ENCODE results near the gene CPD.
"Not testable (repeated sequence)": the region's sequence is repeated elsewhere in the genome, so short reads cannot be mapped to it uniquely, and the experiment has no call there.

CPD gene

GRCh38 chr17:30378825-30379302 is at the start of gene CPD:
CPD (plus strand) TSS chr17:30378927; CDS start chr17:30378981, 54 bp downstream.
- peak within 1 kb of the TSS; percentile 75 to 85 for H3K4me3 ChIP-seq (ENCODE audit: low read depth in 1 of 2, low read length in 2 of 2)
- H3K9me3 ChIP-seq (ENCODE audit: low read length) = no peaks in the 10 kb centered on the region
- H3K9ac ChIP-seq (ENCODE audit: low read length) = peak within 1 kb of the TSS; percentile 52
- H3K27me3 ChIP-seq (ENCODE audit: control insufficient read depth in 1 of 2, insufficient read depth in 2 of 2, low read length in 2 of 2) = no peaks in the 10 kb centered on the region
- H3K4me1 ChIP-seq (ENCODE audit: insufficient read depth, low read length) = peaks cover 19% of the 10 kb centered on the region
- peak within 1 kb of the TSS; percentile 94 for H3K27ac ChIP-seq (ENCODE audit: low read depth, low read length)
- no peaks in the 10 kb centered on the region for H3K36me3 ChIP-seq (ENCODE audit: insufficient read depth, low read length)

GRCh38 chr17:30332057-30332542 is 46.6 kb upstream of the CPD start:
- no peaks in the 10 kb centered on the region for H3K27me3 ChIP-seq (ENCODE audit: control insufficient read depth in 1 of 2, insufficient read depth in 2 of 2, low read length in 2 of 2)
- no peaks in the 10 kb centered on the region for H3K9me3 ChIP-seq (ENCODE audit: low read length)
- no peak overlapping the region for H3K27ac ChIP-seq (ENCODE audit: low read depth, low read length)
- no peak overlapping the region for H3K4me3 ChIP-seq (ENCODE audit: low read depth in 1 of 2, low read length in 2 of 2)
- no peak overlapping the region for H3K9ac ChIP-seq (ENCODE audit: low read length)
- H3K4me1 ChIP-seq (ENCODE audit: insufficient read depth, low read length) = no peaks in the 10 kb centered on the region
- no peaks in the 10 kb centered on the region for H3K36me3 ChIP-seq (ENCODE audit: insufficient read depth, low read length)

GRCh38 chr17:30333503-30334360 is 45.0 kb upstream of the CPD start, which contains the start of gene TMIGD1:
TMIGD1 (minus strand) TSS chr17:30334057; CDS start chr17:30332133, 1,924 bp downstream.
- no peak within 1 kb of the TSS for H3K9ac ChIP-seq (ENCODE audit: low read length)
- H3K36me3 ChIP-seq (ENCODE audit: insufficient read depth, low read length) = no peaks in the 10 kb centered on the region
- H3K4me1 ChIP-seq (ENCODE audit: insufficient read depth, low read length) = no peaks in the 10 kb centered on the region
- H3K27me3 ChIP-seq (ENCODE audit: control insufficient read depth in 1 of 2, insufficient read depth in 2 of 2, low read length in 2 of 2) = no peaks in the 10 kb centered on the region
- no peak within 1 kb of the TSS for H3K4me3 ChIP-seq (ENCODE audit: low read depth in 1 of 2, low read length in 2 of 2)
- H3K9me3 ChIP-seq (ENCODE audit: low read length) = no peaks in the 10 kb centered on the region
- H3K27ac ChIP-seq (ENCODE audit: low read depth, low read length) = no peak within 1 kb of the TSS

GRCh38 chr17:30334421-30334820 is 44.3 kb upstream of the CPD start:
- H3K9me3 ChIP-seq (ENCODE audit: low read length) = no peaks in the 10 kb centered on the region
- no peaks in the 10 kb centered on the region for H3K36me3 ChIP-seq (ENCODE audit: insufficient read depth, low read length)
- H3K27ac ChIP-seq (ENCODE audit: low read depth, low read length) = no peak overlapping the region
- H3K4me1 ChIP-seq (ENCODE audit: insufficient read depth, low read length) = no peaks in the 10 kb centered on the region
- H3K4me3 ChIP-seq (ENCODE audit: low read depth in 1 of 2, low read length in 2 of 2) = no peak overlapping the region
- H3K27me3 ChIP-seq (ENCODE audit: control insufficient read depth in 1 of 2, insufficient read depth in 2 of 2, low read length in 2 of 2) = no peaks in the 10 kb centered on the region
- H3K9ac ChIP-seq (ENCODE audit: low read length) = no peak overlapping the region

GRCh38 chr17:30336369-30337171 is 42.2 kb upstream of the CPD start:
- no peaks in the 10 kb centered on the region for H3K9me3 ChIP-seq (ENCODE audit: low read length)
- no peaks in the 10 kb centered on the region for H3K27me3 ChIP-seq (ENCODE audit: control insufficient read depth in 1 of 2, insufficient read depth in 2 of 2, low read length in 2 of 2)

GRCh38 chr17:30337393-30337999 is 41.2 kb upstream of the CPD start:
- Histone ChIP-seq H3K27me3 (ENCODE audit: control insufficient read depth in 1 of 2, insufficient read depth in 2 of 2, low read length in 2 of 2) (no peaks in the 10 kb centered on the region), H3K9me3 (ENCODE audit: low read length) (no peaks in the 10 kb centered on the region), H3K36me3 (ENCODE audit: insufficient read depth, low read length) (no peaks in the 10 kb centered on the region), H3K4me3 (ENCODE audit: low read depth in 1 of 2, low read length in 2 of 2) (no peak overlapping the region), H3K27ac (ENCODE audit: low read depth, low read length) (no peak overlapping the region), H3K4me1 (ENCODE audit: insufficient read depth, low read length) (peaks cover 10% of the 10 kb centered on the region), H3K9ac (ENCODE audit: low read length) (no peak overlapping the region)

More at GRCh38 chr17:30336369-30337171, 42.2 kb upstream of the CPD start:
- Histone ChIP-seq H3K27ac (ENCODE audit: low read depth, low read length) (no peak overlapping the region), H3K9ac (ENCODE audit: low read length) (no peak overlapping the region), H3K4me1 (ENCODE audit: insufficient read depth, low read length) (peaks cover 10% of the 10 kb centered on the region), H3K36me3 (ENCODE audit: insufficient read depth, low read length) (no peaks in the 10 kb centered on the region), H3K4me3 (ENCODE audit: low read depth in 1 of 2, low read length in 2 of 2) (no peak overlapping the region)

- no peak overlapping the region for H3K9ac ChIP-seq (ENCODE audit: low read length)
- no peaks in the 10 kb centered on the region for H3K9me3 ChIP-seq (ENCODE audit: low read length)
- H3K4me3 ChIP-seq (ENCODE audit: low read depth in 1 of 2, low read length in 2 of 2) = no peak overlapping the region
- no peaks in the 10 kb centered on the region for H3K27me3 ChIP-seq (ENCODE audit: control insufficient read depth in 1 of 2, insufficient read depth in 2 of 2, low read length in 2 of 2)
- no peak overlapping the region for H3K27ac ChIP-seq (ENCODE audit: low read depth, low read length)
- H3K36me3 ChIP-seq (ENCODE audit: insufficient read depth, low read length) = no peaks in the 10 kb centered on the region
- H3K4me1 ChIP-seq (ENCODE audit: insufficient read depth, low read length) = peaks cover 10% of the 10 kb centered on the region
These were observed 39.6 kb upstream of the CPD start for GRCh38 chr17:30339086-30339485.

- Histone ChIP-seq H3K4me3 (ENCODE audit: low read depth in 1 of 2, low read length in 2 of 2) (no peak overlapping the region), H3K9ac (ENCODE audit: low read length) (no peak overlapping the region), H3K27me3 (ENCODE audit: control insufficient read depth in 1 of 2, insufficient read depth in 2 of 2, low read length in 2 of 2) (no peaks in the 10 kb centered on the region), H3K9me3 (ENCODE audit: low read length) (no peaks in the 10 kb centered on the region), H3K36me3 (ENCODE audit: insufficient read depth, low read length) (no peaks in the 10 kb centered on the region), H3K4me1 (ENCODE audit: insufficient read depth, low read length) (peaks cover 10% of the 10 kb centered on the region), H3K27ac (ENCODE audit: low read depth, low read length) (no peak overlapping the region)
These were observed 37.8 kb upstream of the CPD start for GRCh38 chr17:30340801-30341356.

- H3K9ac ChIP-seq (ENCODE audit: low read length) = no peak overlapping the region
- H3K27me3 ChIP-seq (ENCODE audit: control insufficient read depth in 1 of 2, insufficient read depth in 2 of 2, low read length in 2 of 2) = no peaks in the 10 kb centered on the region
- H3K36me3 ChIP-seq (ENCODE audit: insufficient read depth, low read length) = no peaks in the 10 kb centered on the region
- H3K27ac ChIP-seq (ENCODE audit: low read depth, low read length) = no peak overlapping the region
- peaks cover 10% of the 10 kb centered on the region for H3K4me1 ChIP-seq (ENCODE audit: insufficient read depth, low read length)
- no peak overlapping the region for H3K4me3 ChIP-seq (ENCODE audit: low read depth in 1 of 2, low read length in 2 of 2)
- no peaks in the 10 kb centered on the region for H3K9me3 ChIP-seq (ENCODE audit: low read length)
These were observed 37.0 kb upstream of the CPD start for GRCh38 chr17:30341703-30342249.

- H3K4me1 ChIP-seq (ENCODE audit: insufficient read depth, low read length) = peaks cover 10% of the 10 kb centered on the region
These were observed 35.5 kb upstream of the CPD start for GRCh38 chr17:30343244-30343643.

More at GRCh38 chr17:30343244-30343643, 35.5 kb upstream of the CPD start:
- not testable (repeated sequence) for H3K9me3 ChIP-seq (ENCODE audit: low read length); H3K27me3 ChIP-seq (ENCODE audit: control insufficient read depth in 1 of 2, insufficient read depth in 2 of 2, low read length in 2 of 2); H3K4me3 ChIP-seq (ENCODE audit: low read depth in 1 of 2, low read length in 2 of 2); H3K27ac ChIP-seq (ENCODE audit: low read depth, low read length); H3K9ac ChIP-seq (ENCODE audit: low read length); H3K36me3 ChIP-seq (ENCODE audit: insufficient read depth, low read length)
